ES-I3 (cell line): ENCODE measurements around the gene SBF1.

Experiments
- H3K36me3 ChIP-seq: 2 replicates; pipeline ENCODE4 v1.6.1; 2013; ENCODE audit warnings: mild to moderate bottlenecking, low read length, control low read depth, moderate library complexity; ENCODE audit not compliant: insufficient read depth
- H3K4me1 ChIP-seq: 2 replicates; pipeline ENCODE4 v1.6.1; 2013; ENCODE audit warnings: mild to moderate bottlenecking, control low read depth, low read length; ENCODE audit not compliant: insufficient read depth
- H3K9ac ChIP-seq: 2 replicates; pipeline ENCODE4 v1.6.1; 2013; ENCODE audit warnings: low read depth, mild to moderate bottlenecking, low read length, moderate library complexity
- H3K9me3 ChIP-seq: 2 replicates; pipeline ENCODE4 v1.6.1; 2013; ENCODE audit warnings: mild to moderate bottlenecking, low read length, moderate library complexity; ENCODE audit not compliant: control insufficient read depth, insufficient read depth

The SBF1 gene

GRCh38 chr22:50516891-50517290 lies 42.1 kb upstream of the SBF1 start:
- Histone ChIP-seq H3K36me3 (no peaks in the 10 kb centered on the region), H3K9me3 (no peaks in the 10 kb centered on the region), H3K9ac (no peak overlapping the region), H3K4me1 (no peaks in the 10 kb centered on the region)

- Histone ChIP-seq H3K4me1 (no peaks in the 10 kb centered on the region), H3K9ac (no peak overlapping the region), H3K9me3 (no peaks in the 10 kb centered on the region), H3K36me3 (no peaks in the 10 kb centered on the region)
Measured at GRCh38 chr22:50516068-50516467, 41.2 kb upstream of the SBF1 start.

- Histone ChIP-seq H3K36me3 (no peaks in the 10 kb centered on the region), H3K9me3 (no peaks in the 10 kb centered on the region), H3K4me1 (peaks cover 6% of the 10 kb centered on the region; the same call in 1 of the 2 replicates), H3K9ac (no peak overlapping the region)
Measured at GRCh38 chr22:50513175-50513574, 38.3 kb upstream of the SBF1 start.

- peaks cover 6% of the 10 kb centered on the region; the same call in 1 of the 2 replicates for H3K4me1 ChIP-seq
- peak overlapping the region; percentile 84 for H3K9ac ChIP-seq
- H3K36me3 ChIP-seq = no peaks in the 10 kb centered on the region
- no peaks in the 10 kb centered on the region for H3K9me3 ChIP-seq
Measured at GRCh38 chr22:50508897-50509296, 34.1 kb upstream of the SBF1 start.

- H3K9ac ChIP-seq = peak within 1 kb of the TSS; percentile 84
- no peaks in the 10 kb centered on the region for H3K36me3 ChIP-seq
- no peaks in the 10 kb centered on the region for H3K9me3 ChIP-seq
- peaks cover 6% of the 10 kb centered on the region; the same call in 1 of the 2 replicates for H3K4me1 ChIP-seq
Measured at GRCh38 chr22:50507991-50508884, 33.4 kb upstream of the SBF1 start, which contains the start of gene NCAPH2. Gene NCAPH2 (plus strand): TSS chr22:50508224. CDS start chr22:50508338, 114 bp downstream.

GRCh38 chr22:50507421-50507990 lies 32.7 kb upstream of the SBF1 start, which contains the start of gene LMF2:
Gene LMF2 (minus strand): TSS chr22:50507702. CDS start chr22:50507675, 27 bp downstream.
- H3K9me3 ChIP-seq = no peaks in the 10 kb centered on the region
- H3K9ac ChIP-seq = peak within 1 kb of the TSS; percentile 84
- no peaks in the 10 kb centered on the region for H3K36me3 ChIP-seq
- H3K4me1 ChIP-seq = peaks cover 6% of the 10 kb centered on the region; the same call in 1 of the 2 replicates

- peak overlapping the region; percentile 55 for H3K9ac ChIP-seq
- H3K36me3 ChIP-seq = no peaks in the 10 kb centered on the region
Measured at GRCh38 chr22:50506611-50507420, 32.0 kb upstream of the SBF1 start.

GRCh38 chr22:50505776-50506610 lies 31.2 kb upstream of the SBF1 start:
- Histone ChIP-seq H3K9me3 (no peaks in the 10 kb centered on the region), H3K9ac (no peak overlapping the region), H3K36me3 (no peaks in the 10 kb centered on the region), H3K4me1 (peaks cover 6% of the 10 kb centered on the region; the same call in 1 of the 2 replicates)

More at GRCh38 chr22:50506611-50507420, 32.0 kb upstream of the SBF1 start:
- no peaks in the 10 kb centered on the region for H3K9me3 ChIP-seq
- H3K4me1 ChIP-seq = peaks cover 6% of the 10 kb centered on the region; the same call in 1 of the 2 replicates

GRCh38 chr22:50505276-50505775 lies 30.5 kb upstream of the SBF1 start:
- Histone ChIP-seq H3K4me1 (peaks cover 6% of the 10 kb centered on the region; the same call in 1 of the 2 replicates), H3K9ac (no peak overlapping the region), H3K36me3 (no peaks in the 10 kb centered on the region), H3K9me3 (no peaks in the 10 kb centered on the region)

- Histone ChIP-seq H3K4me1 (peaks cover 6% of the 10 kb centered on the region; the same call in 1 of the 2 replicates), H3K9me3 (no peaks in the 10 kb centered on the region), H3K36me3 (no peaks in the 10 kb centered on the region), H3K9ac (no peak overlapping the region)
Measured at GRCh38 chr22:50504369-50505211, 29.8 kb upstream of the SBF1 start.

GRCh38 chr22:50503475-50504145 lies 28.8 kb upstream of the SBF1 start:
- Histone ChIP-seq H3K36me3 (no peaks in the 10 kb centered on the region), H3K9ac (no peak overlapping the region), H3K4me1 (peaks cover 3% of the 10 kb centered on the region), H3K9me3 (no peaks in the 10 kb centered on the region)
